IMR-90 (cell line): ENCODE data around the gene HTT.

Experiments
- CEBPB ChIP-seq: IDR thresholded peaks from 2 replicates; pipeline ENCODE4 v1.6.1; 2012; ENCODE audit warnings: low read depth, low read length, improper control_type of control experiment
- CHD1 ChIP-seq: IDR thresholded peaks from 2 replicates; pipeline ENCODE4 v1.6.1; 2012; ENCODE audit warnings: low read depth, low read length, improper control_type of control experiment
- MAZ ChIP-seq: IDR thresholded peaks from 2 replicates; pipeline ENCODE4 v1.6.1; 2012; ENCODE audit warnings: low read depth, mild to moderate bottlenecking, low read length, improper control_type of control experiment, moderate library complexity, borderline replicate concordance
- NFE2L2 ChIP-seq: fragments of 150-350 bp; IDR thresholded peaks from 2 replicates; pipeline ENCODE4 v1.6.1; 2016; ENCODE audit warnings: low read depth, mild to moderate bottlenecking, low read length
- POLR2A ChIP-seq: IDR thresholded peaks from 2 replicates; pipeline ENCODE4 v1.6.1; 2012; ENCODE audit warnings: mild to moderate bottlenecking, low read depth, low read length
- RAD21 ChIP-seq: IDR thresholded peaks from 2 replicates; pipeline ENCODE4 v1.6.1; 2012; ENCODE audit warnings: low read length, improper control_type of control experiment
- RFX5 ChIP-seq: IDR thresholded peaks from 2 replicates; pipeline ENCODE4 v1.8.0; 2012; ENCODE audit warnings: low read depth, mild to moderate bottlenecking, low read length, moderate library complexity
- TF ChIP-seq, protein P1 (sequence below): conservative IDR thresholded peaks from 2 replicates; pipeline ENCODE4 v1.5.1; 2012; ENCODE audit warnings: mild to moderate bottlenecking, low read depth, low read length, improper control_type of control experiment
- TF ChIP-seq, protein P2 (sequence below): fragments of 150-350 bp; IDR thresholded peaks from 2 replicates; pipeline ENCODE4 v1.6.1; 2017; ENCODE audit warnings: mild to moderate bottlenecking, antibody characterized with exemption, low read length, low read depth

DNA sequence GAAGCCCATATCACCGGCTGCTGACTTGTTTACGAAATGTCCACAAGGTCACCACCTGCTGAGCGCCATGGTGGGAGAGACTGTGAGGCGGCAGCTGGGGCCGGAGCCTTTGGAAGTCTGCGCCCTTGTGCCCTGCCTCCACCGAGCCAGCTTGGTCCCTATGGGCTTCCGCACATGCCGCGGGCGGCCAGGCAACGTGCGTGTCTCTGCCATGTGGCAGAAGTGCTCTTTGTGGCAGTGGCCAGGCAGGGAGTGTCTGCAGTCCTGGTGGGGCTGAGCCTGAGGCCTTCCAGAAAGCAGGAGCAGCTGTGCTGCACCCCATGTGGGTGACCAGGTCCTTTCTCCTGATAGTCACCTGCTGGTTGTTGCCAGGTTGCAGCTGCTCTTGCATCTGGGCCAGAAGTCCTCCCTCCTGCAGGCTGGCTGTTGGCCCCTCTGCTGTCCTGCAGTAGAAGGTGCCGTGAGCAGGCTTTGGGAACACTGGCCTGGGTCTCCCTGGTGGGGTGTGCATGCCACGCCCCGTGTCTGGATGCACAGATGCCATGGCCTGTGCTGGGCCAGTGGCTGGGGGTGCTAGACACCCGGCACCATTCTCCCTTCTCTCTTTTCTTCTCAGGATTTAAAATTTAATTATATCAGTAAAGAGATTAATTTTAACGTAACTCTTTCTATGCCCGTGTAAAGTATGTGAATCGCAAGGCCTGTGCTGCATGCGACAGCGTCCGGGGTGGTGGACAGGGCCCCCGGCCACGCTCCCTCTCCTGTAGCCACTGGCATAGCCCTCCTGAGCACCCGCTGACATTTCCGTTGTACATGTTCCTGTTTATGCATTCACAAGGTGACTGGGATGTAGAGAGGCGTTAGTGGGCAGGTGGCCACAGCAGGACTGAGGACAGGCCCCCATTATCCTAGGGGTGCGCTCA is 165.8 kb downstream of the HTT start:
- TF ChIP-seq CEBPB (no peak), RAD21 (no peak), POLR2A (no peak), RFX5 (no peak), MAZ (no peak), NFE2L2 (no peak), CHD1 (no peak)
- TF ChIP-seq, protein P1, sequence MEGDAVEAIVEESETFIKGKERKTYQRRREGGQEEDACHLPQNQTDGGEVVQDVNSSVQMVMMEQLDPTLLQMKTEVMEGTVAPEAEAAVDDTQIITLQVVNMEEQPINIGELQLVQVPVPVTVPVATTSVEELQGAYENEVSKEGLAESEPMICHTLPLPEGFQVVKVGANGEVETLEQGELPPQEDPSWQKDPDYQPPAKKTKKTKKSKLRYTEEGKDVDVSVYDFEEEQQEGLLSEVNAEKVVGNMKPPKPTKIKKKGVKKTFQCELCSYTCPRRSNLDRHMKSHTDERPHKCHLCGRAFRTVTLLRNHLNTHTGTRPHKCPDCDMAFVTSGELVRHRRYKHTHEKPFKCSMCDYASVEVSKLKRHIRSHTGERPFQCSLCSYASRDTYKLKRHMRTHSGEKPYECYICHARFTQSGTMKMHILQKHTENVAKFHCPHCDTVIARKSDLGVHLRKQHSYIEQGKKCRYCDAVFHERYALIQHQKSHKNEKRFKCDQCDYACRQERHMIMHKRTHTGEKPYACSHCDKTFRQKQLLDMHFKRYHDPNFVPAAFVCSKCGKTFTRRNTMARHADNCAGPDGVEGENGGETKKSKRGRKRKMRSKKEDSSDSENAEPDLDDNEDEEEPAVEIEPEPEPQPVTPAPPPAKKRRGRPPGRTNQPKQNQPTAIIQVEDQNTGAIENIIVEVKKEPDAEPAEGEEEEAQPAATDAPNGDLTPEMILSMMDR: no peak
- TF ChIP-seq, protein P2, sequence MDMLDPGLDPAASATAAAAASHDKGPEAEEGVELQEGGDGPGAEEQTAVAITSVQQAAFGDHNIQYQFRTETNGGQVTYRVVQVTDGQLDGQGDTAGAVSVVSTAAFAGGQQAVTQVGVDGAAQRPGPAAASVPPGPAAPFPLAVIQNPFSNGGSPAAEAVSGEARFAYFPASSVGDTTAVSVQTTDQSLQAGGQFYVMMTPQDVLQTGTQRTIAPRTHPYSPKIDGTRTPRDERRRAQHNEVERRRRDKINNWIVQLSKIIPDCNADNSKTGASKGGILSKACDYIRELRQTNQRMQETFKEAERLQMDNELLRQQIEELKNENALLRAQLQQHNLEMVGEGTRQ: no peak
